GM19372 (cell line): ENCODE data around the gene SPIRE2.
"Not testable (repeated sequence)": the region's sequence is repeated elsewhere in the genome, so short reads cannot be mapped to it uniquely, and the experiment has no call there.

ENCODE experiments used
- ATAC-seq: cut with Tn5 transposase; IDR thresholded peaks from one replicate; pipeline ENCODE4 v1.9.1; 2021; ENCODE audit warnings: mild to moderate bottlenecking, low read depth, moderate library complexity; ENCODE audit not compliant: unreplicated experiment

Gene SPIRE2

DNA sequence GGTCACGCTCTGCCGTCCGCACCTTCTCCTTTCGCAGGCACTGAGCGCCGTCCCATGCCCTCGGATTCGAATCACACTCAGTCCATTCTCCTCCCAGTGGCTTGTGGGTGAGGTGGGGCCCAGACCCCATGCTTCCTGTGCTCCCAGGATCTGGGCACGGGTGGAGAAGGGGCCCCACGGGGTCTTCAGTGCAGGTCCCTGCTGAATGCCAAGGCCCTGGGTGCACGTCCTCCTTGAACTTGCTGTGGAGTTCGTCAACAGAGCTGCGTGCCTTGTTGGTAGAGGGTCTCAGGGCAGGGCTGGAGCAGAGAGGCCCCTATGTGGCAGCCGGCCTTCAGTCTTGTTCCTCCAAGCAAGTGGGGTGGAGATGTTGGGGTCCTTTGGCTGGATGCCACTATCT is 83.1 kb downstream of the SPIRE2 start:
- no peak for ATAC-seq

DNA sequence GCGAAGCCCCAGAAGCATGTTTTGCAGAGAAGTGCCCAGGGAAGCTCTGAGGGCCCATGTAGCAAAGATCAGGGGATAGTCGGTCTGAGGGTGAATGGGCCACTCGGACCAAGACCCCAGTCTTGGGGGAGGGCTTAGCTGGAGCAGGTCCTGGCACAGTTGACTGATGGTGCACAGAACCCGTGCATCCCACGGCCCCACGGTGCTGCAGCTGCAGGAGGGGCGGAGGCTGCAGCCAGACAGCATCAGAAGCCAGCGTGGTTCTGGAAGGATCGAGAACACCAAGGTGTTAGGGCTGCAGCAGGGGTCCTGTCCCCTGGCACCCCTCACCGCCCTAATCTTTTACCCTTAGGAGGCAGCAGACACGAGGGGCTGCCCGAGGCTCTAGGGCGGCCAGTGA is 83.9 kb downstream of the SPIRE2 start:
- ATAC-seq, result no peak

DNA sequence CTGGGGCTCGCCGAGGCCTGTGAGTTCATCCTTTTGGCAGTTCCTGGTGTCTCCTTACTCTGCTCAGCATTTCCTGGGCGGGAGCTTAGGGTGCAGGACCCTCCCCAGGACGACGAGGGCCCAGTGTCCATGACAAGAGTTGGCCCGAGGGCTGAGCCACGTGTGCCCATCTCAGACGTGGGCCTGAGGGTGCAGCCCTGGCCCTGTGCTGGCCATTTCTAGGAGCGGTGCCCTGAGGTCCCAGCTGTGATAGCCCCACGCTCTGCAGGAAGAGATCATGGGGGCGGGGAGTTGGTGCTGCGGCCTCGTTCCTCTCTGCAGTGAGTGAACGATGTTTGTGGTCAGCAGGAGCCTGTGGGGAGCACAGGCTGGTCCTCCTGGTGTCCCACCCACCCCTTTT is 84.4 kb downstream of the SPIRE2 start:
- no peak for ATAC-seq

DNA sequence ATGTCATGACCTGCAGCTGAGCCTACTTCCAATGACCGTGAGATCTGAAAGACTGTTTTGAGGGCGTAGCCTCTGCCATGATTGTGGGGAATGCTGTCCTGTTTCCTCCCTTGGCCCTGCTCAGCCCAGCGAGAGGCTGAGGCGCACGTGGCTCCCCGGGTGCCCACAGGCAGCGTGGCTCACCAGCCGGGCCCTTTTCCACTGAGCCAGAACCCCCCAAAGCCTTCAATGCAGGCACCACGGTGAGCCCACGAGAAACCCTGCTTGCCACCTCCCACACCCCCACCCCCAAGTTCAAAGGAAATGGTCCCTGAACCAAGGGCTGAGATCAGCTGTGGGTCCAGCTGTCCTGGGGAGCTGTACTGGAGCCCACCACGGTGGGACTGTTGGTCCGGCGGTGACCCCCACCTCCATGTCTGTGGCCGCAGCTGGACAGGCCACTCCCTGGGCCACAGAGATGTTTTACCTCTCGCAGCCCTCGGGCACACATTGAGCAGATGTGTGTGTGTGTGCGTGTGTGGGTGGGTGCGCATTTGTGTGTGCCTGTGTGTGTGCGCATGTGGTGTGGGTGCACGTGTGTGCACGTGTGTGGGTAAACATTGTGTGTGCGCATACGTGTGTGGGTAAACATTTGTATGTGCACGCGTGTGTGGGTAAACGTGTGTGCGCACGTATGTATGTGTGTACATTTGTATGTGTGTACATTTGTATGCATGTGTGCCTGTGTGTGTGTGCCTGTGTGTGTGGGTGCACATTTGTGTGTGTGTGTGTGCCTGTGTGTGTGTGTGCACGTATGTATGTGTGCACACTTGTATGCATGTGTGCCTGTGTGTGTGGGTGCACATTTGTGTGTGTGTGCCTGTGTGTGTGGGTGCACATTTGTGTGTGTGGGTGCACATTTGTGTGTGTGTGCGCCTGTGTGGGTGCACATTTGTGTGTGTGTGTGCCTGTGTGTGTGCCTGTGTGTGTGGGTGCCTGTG is 85.4 kb downstream of the SPIRE2 start:
- ATAC-seq, result no peak

DNA sequence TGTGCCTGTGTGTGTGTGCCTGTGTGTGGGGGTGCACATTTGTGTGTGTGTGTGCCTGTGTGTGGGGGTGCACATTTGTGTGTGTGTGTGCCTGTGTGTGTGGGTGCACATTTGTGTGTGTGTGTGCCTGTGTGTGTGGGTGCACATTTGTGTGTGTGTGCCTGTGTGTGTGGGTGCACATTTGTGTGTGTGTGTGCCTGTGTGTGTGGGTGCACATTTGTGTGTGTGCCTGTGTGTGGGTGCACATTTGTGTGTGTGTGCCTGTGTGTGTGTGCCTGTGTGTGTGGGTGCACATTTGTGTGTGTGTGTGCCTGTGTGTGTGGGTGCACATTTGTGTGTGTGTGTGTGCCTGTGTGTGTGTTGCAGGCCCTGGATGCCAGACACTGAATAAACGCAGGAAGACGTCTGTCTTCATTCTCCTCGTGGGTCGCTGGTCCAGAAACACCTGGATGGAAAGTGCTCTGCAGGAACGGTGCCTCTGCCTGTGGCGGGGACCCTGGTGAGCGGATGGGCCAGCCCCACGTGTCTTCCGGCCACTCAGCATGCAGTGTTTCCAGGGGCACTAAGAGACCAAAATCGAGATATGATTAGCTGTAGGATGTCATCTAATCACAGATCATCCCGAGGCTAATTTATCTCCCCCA is 86.5 kb downstream of the SPIRE2 start:
- ATAC-seq, result not testable (repeated sequence)

DNA sequence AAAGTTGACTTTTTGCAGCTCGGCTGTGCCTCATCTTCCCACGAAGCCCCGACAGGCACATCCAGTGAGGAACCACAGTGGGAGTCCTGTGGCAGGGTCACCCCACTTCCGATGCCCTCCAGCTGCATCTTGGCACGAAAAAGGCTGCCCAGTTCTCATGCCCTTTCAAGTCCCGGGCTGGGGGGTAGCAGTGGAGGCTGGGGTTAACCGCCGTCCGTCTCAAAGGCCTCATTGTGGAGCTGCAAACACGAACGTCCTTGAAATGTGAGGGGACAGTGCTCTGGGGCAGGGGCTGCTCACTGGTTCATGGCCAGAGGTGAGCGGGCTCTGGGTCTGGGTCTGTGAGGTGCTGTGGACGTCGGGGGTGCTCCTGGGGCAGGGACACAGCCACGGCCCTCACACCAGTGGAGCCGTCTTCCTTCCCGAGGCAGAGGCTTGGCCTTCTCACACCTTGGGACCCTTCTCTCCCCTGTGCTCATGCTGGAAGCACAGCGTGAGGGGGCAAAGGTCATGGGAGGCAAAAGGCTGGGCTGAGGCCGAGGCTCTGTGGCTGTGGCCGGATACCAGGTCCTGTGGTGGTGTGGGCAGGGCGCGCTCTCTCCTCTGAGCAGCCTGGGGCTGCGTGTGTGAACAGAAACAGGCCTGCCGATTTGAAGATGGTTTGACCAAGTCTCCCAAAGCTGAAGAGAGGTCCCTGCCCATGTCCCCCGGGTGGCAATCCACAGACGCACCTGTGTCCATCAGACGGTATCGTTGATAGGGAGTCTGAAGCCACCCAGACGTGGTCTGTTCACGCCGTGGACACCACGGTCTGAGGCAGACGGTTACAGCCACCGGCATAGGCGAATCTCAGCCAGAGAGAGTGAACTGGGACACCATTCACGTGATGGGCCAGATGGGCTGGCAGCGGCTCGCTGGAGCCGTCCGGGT is 87.3 kb downstream of the SPIRE2 start:
- no peak for ATAC-seq

DNA sequence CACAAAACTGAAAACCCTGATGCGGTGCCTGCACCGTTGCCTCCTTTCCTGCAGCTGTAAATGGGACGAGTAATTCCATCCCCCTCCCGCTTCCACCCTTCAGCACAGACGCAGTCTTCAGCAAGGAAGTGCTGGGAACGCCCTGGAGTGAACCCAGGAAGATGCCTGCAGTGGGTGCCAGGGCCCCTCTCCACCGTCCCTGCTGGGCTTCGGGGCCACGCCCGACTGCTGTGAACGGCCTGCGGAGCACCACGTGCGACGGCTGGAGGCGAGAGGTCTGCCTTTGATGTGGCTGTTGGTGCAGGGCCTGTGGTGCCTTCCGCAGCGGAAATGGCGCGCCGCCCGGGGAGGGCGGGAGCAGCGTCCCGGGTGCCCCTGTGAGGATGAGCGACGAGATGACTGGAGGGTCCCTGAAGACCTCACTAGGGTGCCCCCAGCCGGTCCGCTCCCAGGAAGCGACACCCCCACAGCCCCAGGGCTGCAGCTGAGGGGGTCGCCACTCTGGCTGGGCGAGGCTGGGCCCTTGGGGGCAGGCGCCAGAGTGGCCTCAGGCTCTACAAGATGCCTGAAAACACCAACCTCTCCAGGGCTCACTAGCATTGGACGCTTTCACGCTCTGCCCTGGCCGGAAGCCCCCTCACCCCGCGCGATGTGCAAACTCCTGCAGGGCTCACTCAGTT is 89.6 kb downstream of the SPIRE2 start:
- ATAC-seq, result peak; percentile 74

DNA sequence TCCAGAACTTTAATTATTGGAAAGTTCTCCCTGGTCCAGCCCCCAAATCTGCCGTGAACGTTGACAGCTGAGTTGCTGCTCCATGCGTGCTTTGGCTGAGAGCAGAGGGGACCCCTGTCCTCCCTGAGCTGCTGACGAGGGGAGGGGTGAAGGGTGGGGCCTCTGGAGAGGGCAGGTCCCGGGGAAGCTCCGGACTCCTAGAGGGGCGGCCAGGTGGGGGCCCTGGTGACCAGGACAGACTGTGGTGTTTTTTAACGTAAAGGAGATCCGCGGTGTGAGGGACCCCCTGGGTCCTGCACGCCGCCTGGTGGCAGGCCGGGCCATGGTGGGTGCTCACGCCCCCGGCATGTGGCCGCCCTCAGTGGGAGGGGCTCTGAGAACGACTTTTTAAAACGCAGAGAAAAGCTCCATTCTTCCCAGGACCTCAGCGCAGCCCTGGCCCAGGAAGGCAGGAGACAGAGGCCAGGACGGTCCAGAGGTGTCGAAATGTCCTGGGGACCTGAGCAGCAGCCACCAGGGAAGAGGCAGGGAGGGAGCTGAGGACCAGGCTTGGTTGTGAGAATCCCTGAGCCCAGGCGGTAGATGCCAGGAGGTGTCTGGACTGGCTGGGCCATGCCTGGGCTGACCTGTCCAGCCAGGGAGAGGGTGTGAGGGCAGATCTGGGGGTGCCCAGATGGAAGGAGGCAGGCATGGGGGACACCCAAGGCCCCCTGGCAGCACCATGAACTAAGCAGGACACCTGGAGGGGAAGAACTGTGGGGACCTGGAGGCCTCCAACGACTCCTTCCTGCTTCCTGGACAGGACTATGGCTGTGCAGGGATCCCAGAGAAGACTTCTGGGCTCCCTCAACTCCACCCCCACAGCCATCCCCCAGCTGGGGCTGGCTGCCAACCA is 90.4 kb downstream of the SPIRE2 start, which contains the start of gene MC1R:
TSS of gene MC1R (plus strand) at position 410 of the 895 bp plus-strand sequence. CDS start at position 807, 397 bp downstream.
- ATAC-seq, result no peak

DNA sequence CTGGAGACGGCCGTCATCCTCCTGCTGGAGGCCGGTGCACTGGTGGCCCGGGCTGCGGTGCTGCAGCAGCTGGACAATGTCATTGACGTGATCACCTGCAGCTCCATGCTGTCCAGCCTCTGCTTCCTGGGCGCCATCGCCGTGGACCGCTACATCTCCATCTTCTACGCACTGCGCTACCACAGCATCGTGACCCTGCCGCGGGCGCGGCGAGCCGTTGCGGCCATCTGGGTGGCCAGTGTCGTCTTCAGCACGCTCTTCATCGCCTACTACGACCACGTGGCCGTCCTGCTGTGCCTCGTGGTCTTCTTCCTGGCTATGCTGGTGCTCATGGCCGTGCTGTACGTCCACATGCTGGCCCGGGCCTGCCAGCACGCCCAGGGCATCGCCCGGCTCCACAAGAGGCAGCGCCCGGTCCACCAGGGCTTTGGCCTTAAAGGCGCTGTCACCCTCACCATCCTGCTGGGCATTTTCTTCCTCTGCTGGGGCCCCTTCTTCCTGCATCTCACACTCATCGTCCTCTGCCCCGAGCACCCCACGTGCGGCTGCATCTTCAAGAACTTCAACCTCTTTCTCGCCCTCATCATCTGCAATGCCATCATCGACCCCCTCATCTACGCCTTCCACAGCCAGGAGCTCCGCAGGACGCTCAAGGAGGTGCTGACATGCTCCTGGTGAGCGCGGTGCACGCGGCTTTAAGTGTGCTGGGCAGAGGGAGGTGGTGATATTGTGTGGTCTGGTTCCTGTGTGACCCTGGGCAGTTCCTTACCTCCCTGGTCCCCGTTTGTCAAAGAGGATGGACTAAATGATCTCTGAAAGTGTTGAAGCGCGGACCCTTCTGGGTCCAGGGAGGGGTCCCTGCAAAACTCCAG is 91.5 kb downstream of the SPIRE2 start:
- no peak for ATAC-seq

DNA sequence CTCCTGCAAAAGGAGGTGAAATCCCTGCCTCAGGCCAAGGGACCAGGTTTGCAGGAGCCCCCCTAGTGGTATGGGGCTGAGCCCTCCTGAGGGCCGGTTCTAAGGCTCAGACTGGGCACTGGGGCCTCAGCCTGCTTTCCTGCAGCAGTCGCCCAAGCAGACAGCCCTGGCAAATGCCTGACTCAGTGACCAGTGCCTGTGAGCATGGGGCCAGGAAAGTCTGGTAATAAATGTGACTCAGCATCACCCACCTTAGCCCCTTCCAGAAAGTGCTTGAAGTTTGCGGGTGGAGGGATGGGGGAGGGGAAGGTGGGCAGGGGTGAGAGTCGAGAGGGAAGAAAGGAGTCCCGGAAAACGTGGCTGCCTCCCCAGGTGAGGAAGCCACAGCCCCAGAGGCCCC is 92.4 kb downstream of the SPIRE2 start:
- ATAC-seq, result no peak
